ENCODE data around the gene MPZ. TPM values are rescaled to one million over a fixed set of nuclear protein-coding genes. Genes with fewer than 3 reads are reported as not detected.
"Not testable (repeated sequence)": the region's sequence is repeated elsewhere in the genome, so short reads cannot be mapped to it uniquely, and the experiment has no call there.

MPZ gene
- total RNA-seq, 1 donor = 2.6 TPM

GRCh38 chr1:161335796-161336195 is 26.0 kb upstream of the MPZ start:
- peak; percentile 14 for DNase-seq (ENCODE audit: low read depth)
- no peak overlapping the region for H3K4me3 ChIP-seq (ENCODE audit: low read depth, low read length)
- no peak for TF ChIP-seq CTCF (IDR thresholded peaks at IDR 0.05; ENCODE audit: insufficient read depth, low read depth, low read length)

GRCh38 chr1:161333166-161333565 is 23.4 kb upstream of the MPZ start:
- DNase-seq (ENCODE audit: low read depth) = no peak
- H3K4me3 ChIP-seq (ENCODE audit: low read depth, low read length) = no peak overlapping the region
- TF ChIP-seq CTCF (IDR thresholded peaks at IDR 0.05; ENCODE audit: insufficient read depth, low read depth, low read length) = no peak

GRCh38 chr1:161330346-161330745 is 20.6 kb upstream of the MPZ start:
- TF ChIP-seq CTCF (IDR thresholded peaks at IDR 0.05; ENCODE audit: insufficient read depth, low read depth, low read length) = no peak
- DNase-seq (ENCODE audit: low read depth) = no peak
- no peak overlapping the region for H3K4me3 ChIP-seq (ENCODE audit: low read depth, low read length)

GRCh38 chr1:161324020-161324419 is 14.3 kb upstream of the MPZ start:
- DNase-seq (ENCODE audit: low read depth) = no peak
- TF ChIP-seq CTCF (IDR thresholded peaks at IDR 0.05; ENCODE audit: insufficient read depth, low read depth, low read length) = no peak
- no peak overlapping the region for H3K4me3 ChIP-seq (ENCODE audit: low read depth, low read length)

- not testable (repeated sequence) for H3K4me3 ChIP-seq (ENCODE audit: low read depth, low read length); DNase-seq (ENCODE audit: low read depth)
These were observed 6.3 kb upstream of the MPZ start for GRCh38 chr1:161315841-161316674.

GRCh38 chr1:161314201-161314981 is 4.6 kb upstream of the MPZ start, which contains the start of gene SDHC:
SDHC (plus strand) TSS chr1:161314381; CDS start chr1:161314406, 25 bp downstream.
- TF ChIP-seq CTCF (IDR thresholded peaks at IDR 0.05; ENCODE audit: insufficient read depth, low read depth, low read length) = peak; percentile 57
- peak; percentile 93 for DNase-seq (ENCODE audit: low read depth)
- H3K4me3 ChIP-seq (ENCODE audit: low read depth, low read length) = peak within 1 kb of the TSS; percentile 99

GRCh38 chr1:161313554-161314200 is 3.9 kb upstream of the MPZ start:
- peak overlapping the region; percentile 99 for H3K4me3 ChIP-seq (ENCODE audit: low read depth, low read length)
- no peak for TF ChIP-seq CTCF (IDR thresholded peaks at IDR 0.05; ENCODE audit: insufficient read depth, low read depth, low read length)
- no peak for DNase-seq (ENCODE audit: low read depth)
